GM10248 (cell line): ENCODE results near the gene OR10G2.
A peak's percentile ranks its signal among the peaks of the same experiment; 100 is the strongest.
"Not testable (repeated sequence)": the region's sequence is repeated elsewhere in the genome, so short reads cannot be mapped to it uniquely, and the experiment has no call there.

ENCODE experiments used
- CTCF ChIA-PET: fragments of 300-600 bp; sonication (Branson Sonifier 250); formaldehyde crosslinking; extraction: SDS; loops from one replicate; lab custom pipeline; 2021; ENCODE audit warnings: antibody characterized with exemption; lab: Yijun Ruan, JAX
- POLR2A ChIA-PET: fragments of 350-650 bp; sonication (Branson Sonifier 250); formaldehyde crosslinking; extraction: SDS; loops from one replicate; lab custom pipeline; 2020; ENCODE audit warnings: antibody characterized with exemption; lab: Yijun Ruan, JAX
- DNase-seq: peaks from one replicate; pipeline ENCODE4 v3.0.0; 2012; ENCODE audit errors: extremely low spot score
- TF ChIP-seq, protein P1 (sequence below): IDR thresholded peaks from 2 replicates; pipeline ENCODE4 v1.5.1; 2012; ENCODE audit warnings: mild to moderate bottlenecking, low read depth; ENCODE audit errors: extremely low read depth, missing control alignments, control extremely low read depth

OR10G2 gene

DNA sequence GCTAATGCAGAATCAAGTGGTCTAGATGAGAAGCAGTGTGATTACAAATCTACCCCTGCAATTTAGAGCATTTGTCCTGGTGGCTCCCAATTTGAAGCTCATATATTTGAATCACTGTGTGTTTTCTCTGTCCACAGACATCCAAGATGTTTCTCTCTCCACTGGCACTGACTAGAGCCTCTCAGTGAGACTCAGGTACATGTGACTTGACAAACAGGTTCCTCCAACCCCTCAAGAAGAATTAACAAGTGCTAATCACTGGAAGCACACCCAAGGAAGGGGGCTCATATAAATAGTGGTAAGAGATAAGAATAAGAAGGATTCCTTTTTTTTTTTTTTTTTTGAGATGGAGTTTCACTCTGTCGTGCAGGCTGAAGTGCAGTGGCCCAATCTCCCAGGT lies 20.5 kb downstream of the OR10G2 start:
- ChIA-PET CTCF (no interaction called here), POLR2A (no interaction called here)
- no peak for DNase-seq
- TF ChIP-seq, protein P1, sequence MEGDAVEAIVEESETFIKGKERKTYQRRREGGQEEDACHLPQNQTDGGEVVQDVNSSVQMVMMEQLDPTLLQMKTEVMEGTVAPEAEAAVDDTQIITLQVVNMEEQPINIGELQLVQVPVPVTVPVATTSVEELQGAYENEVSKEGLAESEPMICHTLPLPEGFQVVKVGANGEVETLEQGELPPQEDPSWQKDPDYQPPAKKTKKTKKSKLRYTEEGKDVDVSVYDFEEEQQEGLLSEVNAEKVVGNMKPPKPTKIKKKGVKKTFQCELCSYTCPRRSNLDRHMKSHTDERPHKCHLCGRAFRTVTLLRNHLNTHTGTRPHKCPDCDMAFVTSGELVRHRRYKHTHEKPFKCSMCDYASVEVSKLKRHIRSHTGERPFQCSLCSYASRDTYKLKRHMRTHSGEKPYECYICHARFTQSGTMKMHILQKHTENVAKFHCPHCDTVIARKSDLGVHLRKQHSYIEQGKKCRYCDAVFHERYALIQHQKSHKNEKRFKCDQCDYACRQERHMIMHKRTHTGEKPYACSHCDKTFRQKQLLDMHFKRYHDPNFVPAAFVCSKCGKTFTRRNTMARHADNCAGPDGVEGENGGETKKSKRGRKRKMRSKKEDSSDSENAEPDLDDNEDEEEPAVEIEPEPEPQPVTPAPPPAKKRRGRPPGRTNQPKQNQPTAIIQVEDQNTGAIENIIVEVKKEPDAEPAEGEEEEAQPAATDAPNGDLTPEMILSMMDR: no peak

DNA sequence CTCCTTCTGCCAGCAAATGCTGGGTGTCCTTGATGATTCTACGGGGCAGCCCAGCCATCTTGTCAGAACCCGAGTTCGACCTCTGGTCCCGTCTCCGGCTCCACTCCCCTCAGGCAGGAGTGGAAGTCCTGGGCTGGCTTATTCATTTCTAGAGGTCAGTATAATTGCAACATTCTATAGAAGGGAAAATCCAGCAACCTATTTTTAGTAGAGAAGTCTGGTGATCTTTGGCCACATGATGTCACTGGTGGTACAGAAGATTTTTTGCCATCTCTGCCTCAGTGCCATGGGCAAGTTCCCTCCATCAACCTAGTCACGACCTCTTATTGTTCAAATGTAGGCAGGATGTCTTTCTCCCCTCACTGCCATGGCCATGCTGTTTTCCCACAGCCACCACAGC lies 22.4 kb downstream of the OR10G2 start:
- TF ChIP-seq, protein P1: no peak
- DNase-seq: peak; percentile 22
- ChIA-PET CTCF (no interaction called here), POLR2A (no interaction called here)

DNA sequence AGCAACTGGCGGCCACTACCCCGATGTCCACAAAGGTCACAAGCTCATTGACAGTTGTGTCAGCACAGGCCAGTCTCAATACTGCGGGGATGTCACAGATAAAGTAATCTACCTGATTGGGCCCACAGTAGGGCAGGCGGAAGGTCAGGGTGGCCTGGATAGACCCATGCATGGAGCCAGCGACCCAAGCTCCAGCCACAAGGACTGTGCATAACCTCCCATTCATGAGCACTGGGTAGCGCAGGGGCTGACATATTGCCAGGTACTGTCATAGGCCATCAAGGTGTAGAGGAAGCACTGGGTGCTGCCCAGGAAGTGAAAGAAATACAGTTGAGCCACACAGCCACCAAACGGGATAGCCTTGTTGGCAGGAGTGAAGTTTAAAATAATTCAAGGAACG lies 32.6 kb downstream of the OR10G2 start:
- CTCF ChIA-PET, POLR2A ChIA-PET, DNase-seq: not testable (repeated sequence)

DNA sequence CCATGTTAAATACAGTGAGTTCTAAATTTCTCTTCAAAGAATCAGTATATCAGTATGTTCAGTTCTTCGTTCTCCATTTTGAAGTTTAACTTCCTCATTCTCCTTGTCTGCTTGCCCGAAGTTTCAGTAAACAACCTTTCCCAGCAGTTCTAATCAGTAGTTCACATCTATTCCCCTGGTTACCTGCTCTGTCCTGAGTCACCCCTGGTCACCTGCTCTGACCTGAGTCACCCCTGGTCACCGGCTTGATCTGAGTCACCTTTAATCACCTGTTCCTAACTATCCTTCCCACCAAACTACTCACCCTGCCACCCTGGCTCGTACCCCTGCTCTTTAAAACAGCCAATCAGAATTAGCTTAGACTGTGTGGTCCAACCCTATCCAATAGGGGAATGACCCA lies 45.4 kb downstream of the OR10G2 start:
- ChIA-PET POLR2A (no interaction called here), CTCF (no interaction called here)
- no peak for DNase-seq
- TF ChIP-seq, protein P1: no peak
